Loucy (cell line): Measurements from ENCODE around the gene WDTC1.

ENCODE experiments used
- H2AFZ ChIP-seq: fragments of 200-600 bp; sonication (generic); 2 replicates; pipeline ENCODE4 v1.6.0; 2016; ENCODE audit warnings: antibody characterized with exemption, mild to moderate bottlenecking, low read length, moderate library complexity
- H3F3A ChIP-seq: fragments of 200-600 bp; 2 replicates; pipeline ENCODE4 v1.6.0; 2016; ENCODE audit warnings: antibody characterized with exemption, low read depth, mild to moderate bottlenecking
- H3K27me3 ChIP-seq: fragments of 200-600 bp; sonication (generic); 2 replicates; pipeline ENCODE4 v1.6.1; 2014; ENCODE audit warnings: low read length, mild to moderate bottlenecking; ENCODE audit not compliant: insufficient read depth, poor library complexity, severe bottlenecking
- H3K36me3 ChIP-seq: fragments of 200-600 bp; sonication (generic); 2 replicates; pipeline ENCODE4 v1.6.1; 2016; ENCODE audit warnings: low read length; ENCODE audit not compliant: insufficient read depth
- H3K4me1 ChIP-seq: fragments of 200-600 bp; sonication (generic); 2 replicates; pipeline ENCODE4 v1.5.1; 2014; ENCODE audit warnings: low read length, mild to moderate bottlenecking; ENCODE audit not compliant: insufficient read depth, poor library complexity, severe bottlenecking
- H3K4me2 ChIP-seq: fragments of 200-600 bp; sonication (generic); 2 replicates; pipeline ENCODE4 v1.6.0; 2014; ENCODE audit warnings: antibody characterized with exemption, low read length, low read depth, mild to moderate bottlenecking; ENCODE audit not compliant: poor library complexity, severe bottlenecking
- H3K4me3 ChIP-seq: fragments of 200-600 bp; sonication (generic); 2 replicates; pipeline ENCODE4 v1.5.1; 2014; ENCODE audit warnings: low read length, mild to moderate bottlenecking, mixed read lengths; ENCODE audit not compliant: poor library complexity, severe bottlenecking
- H3K79me2 ChIP-seq: fragments of 200-600 bp; sonication (generic); 2 replicates; pipeline ENCODE4 v1.6.1; 2014; ENCODE audit warnings: low read length; ENCODE audit not compliant: insufficient read depth
- H3K9ac ChIP-seq: fragments of 200-600 bp; sonication (generic); 2 replicates; pipeline ENCODE4 v1.6.0; 2014; ENCODE audit warnings: mild to moderate bottlenecking, low read depth, low read length, moderate library complexity; ENCODE audit not compliant: poor library complexity, severe bottlenecking
- H3K9me2 ChIP-seq: fragments of 200-600 bp; sonication (generic); replicated peaks from 2 replicates; pipeline ENCODE4 v1.6.1; 2016; ENCODE audit warnings: low read depth, low read length, mixed read lengths
- H3K9me3 ChIP-seq: fragments of 200-600 bp; sonication (generic); 2 replicates; pipeline ENCODE4 v1.6.1; 2014; ENCODE audit warnings: mild to moderate bottlenecking, antibody characterized with exemption, low read length, low read depth; ENCODE audit not compliant: insufficient read depth
- H4K20me1 ChIP-seq: fragments of 200-600 bp; sonication (generic); 2 replicates; pipeline ENCODE4 v1.6.0; 2014; ENCODE audit warnings: antibody characterized with exemption, low read length, mild to moderate bottlenecking; ENCODE audit not compliant: insufficient read depth, poor library complexity, severe bottlenecking
- EZH2phosphoT487 ChIP-seq: fragments of 200-600 bp; IDR thresholded peaks from 2 replicates; pipeline ENCODE4 v1.6.1; 2018; ENCODE audit warnings: antibody characterized with exemption, mild to moderate bottlenecking, moderate library complexity, borderline replicate concordance
- TF ChIP-seq, protein P1 (sequence below): fragments of 200-600 bp; sonication (generic); conservative IDR thresholded peaks from 2 replicates; pipeline ENCODE4 v1.5.1; 2014; ENCODE audit warnings: mild to moderate bottlenecking, antibody characterized with exemption, low read length

The WDTC1 gene

GRCh38 chr1:27216466-27216865 is 18.0 kb upstream of the WDTC1 start:
- Histone ChIP-seq H3K36me3 (no peaks in the 10 kb centered on the region), H3K4me2 (no peak overlapping the region), H3K9ac (no peak overlapping the region), H3K4me3 (no peak overlapping the region), H3K9me2 (no peaks in the 10 kb centered on the region), H3K79me2 (no peaks in the 10 kb centered on the region), H3F3A (no peaks in the 10 kb centered on the region), H3K9me3 (no peaks in the 10 kb centered on the region), H3K4me1 (no peaks in the 10 kb centered on the region), H2AFZ (no peak overlapping the region), H4K20me1 (no peaks in the 10 kb centered on the region), H3K27me3 (no peaks in the 10 kb centered on the region)
- TF ChIP-seq, protein P1, sequence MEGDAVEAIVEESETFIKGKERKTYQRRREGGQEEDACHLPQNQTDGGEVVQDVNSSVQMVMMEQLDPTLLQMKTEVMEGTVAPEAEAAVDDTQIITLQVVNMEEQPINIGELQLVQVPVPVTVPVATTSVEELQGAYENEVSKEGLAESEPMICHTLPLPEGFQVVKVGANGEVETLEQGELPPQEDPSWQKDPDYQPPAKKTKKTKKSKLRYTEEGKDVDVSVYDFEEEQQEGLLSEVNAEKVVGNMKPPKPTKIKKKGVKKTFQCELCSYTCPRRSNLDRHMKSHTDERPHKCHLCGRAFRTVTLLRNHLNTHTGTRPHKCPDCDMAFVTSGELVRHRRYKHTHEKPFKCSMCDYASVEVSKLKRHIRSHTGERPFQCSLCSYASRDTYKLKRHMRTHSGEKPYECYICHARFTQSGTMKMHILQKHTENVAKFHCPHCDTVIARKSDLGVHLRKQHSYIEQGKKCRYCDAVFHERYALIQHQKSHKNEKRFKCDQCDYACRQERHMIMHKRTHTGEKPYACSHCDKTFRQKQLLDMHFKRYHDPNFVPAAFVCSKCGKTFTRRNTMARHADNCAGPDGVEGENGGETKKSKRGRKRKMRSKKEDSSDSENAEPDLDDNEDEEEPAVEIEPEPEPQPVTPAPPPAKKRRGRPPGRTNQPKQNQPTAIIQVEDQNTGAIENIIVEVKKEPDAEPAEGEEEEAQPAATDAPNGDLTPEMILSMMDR = no peak
- TF ChIP-seq EZH2phosphoT487 = no peak

DNA sequence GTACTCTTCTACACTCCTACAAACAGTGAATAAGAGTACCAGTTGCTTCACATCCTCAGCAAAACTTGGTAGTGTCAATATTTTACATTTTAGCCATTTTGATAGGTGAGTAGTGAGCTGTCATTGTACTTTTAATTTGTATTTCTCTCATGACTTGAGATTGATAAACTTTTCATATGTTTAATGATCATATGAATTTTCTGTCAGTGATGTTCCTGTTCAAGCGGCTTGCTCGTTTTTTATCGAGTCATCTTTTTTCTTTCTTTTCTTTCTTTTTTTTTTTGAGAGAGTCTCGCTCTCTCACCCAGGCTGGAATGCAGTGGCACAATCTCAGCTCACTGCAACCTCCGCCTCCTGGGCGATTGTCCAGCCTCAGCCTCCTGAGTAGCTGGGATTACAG is 17.0 kb upstream of the WDTC1 start:
- Histone ChIP-seq H3K9me2 (no peaks in the 10 kb centered on the region), H2AFZ (no peak overlapping the region), H3K79me2 (no peaks in the 10 kb centered on the region), H3K4me2 (no peak overlapping the region), H3K4me1 (no peaks in the 10 kb centered on the region), H3K36me3 (no peaks in the 10 kb centered on the region), H3F3A (no peaks in the 10 kb centered on the region), H4K20me1 (no peaks in the 10 kb centered on the region), H3K9ac (no peak overlapping the region), H3K4me3 (no peak overlapping the region), H3K27me3 (no peaks in the 10 kb centered on the region), H3K9me3 (no peaks in the 10 kb centered on the region)
- TF ChIP-seq, protein P1 = no peak
- TF ChIP-seq EZH2phosphoT487 = no peak

DNA sequence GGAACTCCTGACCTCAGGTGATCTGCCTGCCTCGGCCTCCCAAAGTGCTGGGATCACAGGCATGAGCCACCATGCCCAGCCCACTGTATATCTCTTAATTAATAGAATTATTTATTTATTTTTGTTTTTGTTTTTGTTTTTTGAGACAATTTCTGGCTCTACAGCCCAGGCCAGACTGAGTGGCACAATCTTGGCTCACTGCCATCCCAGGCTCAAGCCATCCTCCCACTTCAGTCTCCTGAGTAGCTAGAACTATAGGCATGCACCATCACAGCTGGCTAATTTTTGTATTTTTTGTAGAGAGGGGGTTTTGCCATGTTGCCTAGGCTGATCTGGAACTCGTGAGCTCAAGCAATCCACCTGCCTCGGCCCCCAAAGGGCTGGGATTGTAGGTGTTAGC is 15.7 kb upstream of the WDTC1 start:
- H3F3A ChIP-seq = no peaks in the 10 kb centered on the region
- no peaks in the 10 kb centered on the region for H4K20me1 ChIP-seq
- no peaks in the 10 kb centered on the region for H3K79me2 ChIP-seq
- no peaks in the 10 kb centered on the region for H3K9me2 ChIP-seq
- H3K4me2 ChIP-seq = no peak overlapping the region
- TF ChIP-seq, protein P1 = no peak
- no peak for TF ChIP-seq EZH2phosphoT487
- no peak overlapping the region for H3K9ac ChIP-seq
- H3K9me3 ChIP-seq = no peaks in the 10 kb centered on the region
- no peaks in the 10 kb centered on the region for H3K4me1 ChIP-seq
- H3K4me3 ChIP-seq = no peak overlapping the region
- H3K27me3 ChIP-seq = no peaks in the 10 kb centered on the region
- H3K36me3 ChIP-seq = no peaks in the 10 kb centered on the region
- no peak overlapping the region for H2AFZ ChIP-seq
